ENCODE results near the gene NAA25.
"Not testable (repeated sequence)": the region's sequence is repeated elsewhere in the genome, so short reads cannot be mapped to it uniquely, and the experiment has no call there.

The NAA25 gene

DNA sequence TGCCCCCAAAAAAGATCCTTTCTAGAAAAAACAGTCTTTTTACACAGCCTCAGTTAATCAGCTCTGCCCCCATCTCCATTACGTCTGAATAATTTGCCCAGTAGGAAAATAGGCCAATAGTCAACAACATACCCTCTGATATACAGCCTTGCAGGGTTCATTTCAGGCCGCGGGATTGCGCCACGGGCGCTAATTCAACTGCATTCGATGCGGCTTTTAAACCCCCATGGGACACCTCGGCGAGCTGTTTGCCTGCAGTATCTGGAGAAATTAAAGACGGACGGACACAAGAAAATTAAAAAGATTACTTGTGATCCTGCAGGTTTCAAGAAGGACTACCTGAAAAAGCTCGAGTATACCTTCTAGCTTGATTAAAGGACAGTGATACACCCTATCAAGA, 59.2 kb downstream of the NAA25 start:
- no peak for DNase-seq

DNA sequence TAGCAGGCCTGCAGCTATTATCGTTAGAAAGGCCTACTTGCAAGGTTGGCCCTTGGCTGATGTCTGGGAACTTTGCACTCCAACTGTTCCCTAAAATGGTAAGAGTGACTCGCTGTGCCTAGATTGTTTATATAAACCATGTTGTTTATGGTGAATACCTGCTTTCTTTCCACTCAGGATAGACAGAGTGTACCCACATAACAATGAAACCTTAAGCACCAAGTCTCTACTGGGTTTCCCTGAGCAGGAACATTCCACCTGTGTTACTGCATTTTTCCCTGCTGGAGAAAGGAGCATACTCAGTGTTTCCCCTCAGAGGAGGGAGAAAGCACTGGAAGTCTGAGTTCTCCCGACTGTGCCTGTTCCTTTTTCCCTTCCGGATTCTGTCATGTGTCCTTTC, 62.6 kb downstream of the NAA25 start:
- DNase-seq = no peak

DNA sequence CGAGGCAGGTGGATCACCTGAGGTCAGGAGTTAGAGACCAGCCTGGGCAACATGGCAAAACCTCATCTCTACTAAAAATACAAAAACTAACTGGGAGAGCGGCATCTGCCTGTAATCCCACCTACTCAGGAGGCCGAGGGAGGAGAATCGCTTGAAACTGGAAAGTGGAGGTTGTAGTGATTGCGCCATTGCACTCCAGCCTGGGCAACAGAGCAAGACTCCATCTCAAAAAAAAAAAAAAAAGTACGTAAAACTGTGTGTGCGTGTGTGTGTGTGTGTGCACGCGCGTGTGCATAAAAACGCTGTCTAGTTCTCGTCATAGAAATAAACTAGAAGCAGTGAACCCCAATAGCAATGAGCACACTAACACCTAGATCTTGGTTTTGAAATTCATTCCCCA, 72.0 kb downstream of the NAA25 start:
- DNase-seq = not testable (repeated sequence)

DNA sequence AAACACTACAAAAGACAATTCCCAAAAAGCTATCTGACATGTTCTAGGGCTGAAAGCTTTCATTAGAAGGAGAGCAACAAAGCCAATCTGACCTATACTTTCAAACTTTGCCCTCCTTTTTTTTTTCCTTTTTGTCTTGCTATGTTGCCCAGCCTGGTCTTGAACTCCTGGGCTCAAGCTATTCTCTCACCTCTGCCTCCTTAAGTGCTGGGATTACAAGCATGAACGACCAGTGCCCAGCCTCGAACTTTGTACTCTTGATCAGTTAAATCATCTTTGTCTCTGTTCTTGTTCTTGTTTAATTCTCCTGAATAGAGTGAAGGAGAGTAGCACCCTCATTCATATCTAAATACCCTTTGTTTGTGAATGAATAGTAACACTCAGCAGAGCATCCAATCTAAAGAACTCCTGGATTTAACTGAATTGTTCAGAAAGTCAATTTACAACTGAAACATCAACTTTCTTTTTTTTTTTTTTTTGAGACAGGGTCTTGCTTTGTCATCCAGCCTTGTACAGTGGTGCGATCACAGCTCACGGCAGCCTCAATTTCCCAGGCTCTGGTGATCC, 73.3 kb downstream of the NAA25 start:
- DNase-seq = no peak

DNA sequence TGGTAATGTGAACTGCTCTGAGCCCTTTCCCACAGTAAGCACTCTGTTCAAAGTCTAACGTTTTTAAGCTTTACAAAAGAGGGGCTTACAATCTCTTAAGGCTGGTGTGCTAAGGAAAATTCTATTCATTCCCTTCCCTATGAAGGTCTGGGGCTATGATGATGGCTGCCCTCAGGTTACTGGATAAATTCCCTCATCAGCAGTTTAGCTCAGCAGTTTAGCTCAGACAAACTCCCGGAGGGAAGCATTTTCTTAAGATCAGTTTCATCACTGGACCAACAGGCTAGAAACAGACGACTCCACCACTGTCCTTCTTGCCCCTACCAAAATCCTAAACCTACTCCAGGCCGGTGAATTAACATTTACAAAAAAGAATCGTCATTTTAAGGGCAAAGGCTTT, 76.3 kb downstream of the NAA25 start:
- DNase-seq = no peak

DNA sequence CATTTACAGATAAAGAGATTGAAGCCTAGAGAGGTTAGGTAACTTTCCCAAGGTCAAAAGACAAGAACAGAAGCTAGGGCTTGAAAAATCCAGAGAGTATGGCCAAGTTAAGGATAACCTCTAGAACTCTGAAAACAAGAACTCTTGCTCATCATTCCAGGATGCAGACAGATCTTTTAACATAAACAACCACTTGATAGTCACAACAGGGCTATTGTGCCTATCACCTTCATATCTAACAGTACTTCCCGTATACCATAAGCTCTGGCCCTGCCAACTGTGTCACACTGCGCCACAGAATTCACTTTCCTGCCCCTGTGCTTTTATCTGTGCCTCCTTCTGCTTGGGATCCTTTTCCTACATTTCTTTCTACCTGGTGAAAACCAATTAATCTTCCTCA, 77.1 kb downstream of the NAA25 start:
- no peak for DNase-seq

DNA sequence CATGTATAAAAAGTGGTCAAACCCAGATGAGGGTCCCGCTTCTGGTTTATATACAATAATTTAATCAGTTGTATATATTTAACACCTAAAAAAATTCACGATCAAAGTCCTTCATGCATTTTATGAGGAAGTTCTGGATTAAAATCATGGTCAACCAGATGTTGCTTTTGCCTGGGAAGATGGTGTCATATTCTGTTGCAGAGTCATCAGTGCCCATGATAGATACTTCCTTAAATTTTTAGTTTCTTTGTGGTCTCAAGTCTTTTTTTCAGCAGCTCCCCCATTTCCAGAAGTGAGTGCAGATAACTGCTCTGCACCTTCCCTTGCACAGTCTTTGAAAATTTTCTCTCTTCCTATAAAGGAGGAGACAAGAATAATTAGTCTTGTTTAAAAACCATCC, 79.3 kb downstream of the NAA25 start:
- DNase-seq = no peak

DNA sequence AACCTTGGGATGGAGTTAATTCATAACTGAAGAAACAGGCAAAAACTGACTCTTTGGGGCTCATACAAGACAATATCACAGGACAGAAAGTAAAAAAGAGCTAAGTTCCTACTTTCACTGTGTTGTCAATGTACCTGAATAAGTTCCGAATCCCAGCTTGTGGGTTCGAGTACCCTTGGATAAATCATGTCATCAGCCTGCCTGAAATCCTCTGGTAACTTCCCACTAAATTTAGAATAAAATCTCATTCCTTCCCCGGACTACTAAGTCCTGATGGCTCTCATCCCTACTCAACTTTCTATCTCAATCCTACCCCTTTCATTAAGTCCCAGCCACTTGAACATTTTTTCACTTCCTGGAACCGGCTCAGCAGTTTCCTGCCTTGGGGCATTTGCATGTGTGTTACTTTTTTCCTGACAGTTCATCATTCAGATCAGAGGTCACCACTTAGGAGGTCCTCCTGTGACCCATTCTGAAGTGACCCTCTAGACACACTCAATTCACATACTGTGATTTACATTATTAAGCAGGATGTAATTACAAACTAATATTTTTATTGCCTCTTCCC, 82.7 kb downstream of the NAA25 start:
- DNase-seq = peak; percentile 43

DNA sequence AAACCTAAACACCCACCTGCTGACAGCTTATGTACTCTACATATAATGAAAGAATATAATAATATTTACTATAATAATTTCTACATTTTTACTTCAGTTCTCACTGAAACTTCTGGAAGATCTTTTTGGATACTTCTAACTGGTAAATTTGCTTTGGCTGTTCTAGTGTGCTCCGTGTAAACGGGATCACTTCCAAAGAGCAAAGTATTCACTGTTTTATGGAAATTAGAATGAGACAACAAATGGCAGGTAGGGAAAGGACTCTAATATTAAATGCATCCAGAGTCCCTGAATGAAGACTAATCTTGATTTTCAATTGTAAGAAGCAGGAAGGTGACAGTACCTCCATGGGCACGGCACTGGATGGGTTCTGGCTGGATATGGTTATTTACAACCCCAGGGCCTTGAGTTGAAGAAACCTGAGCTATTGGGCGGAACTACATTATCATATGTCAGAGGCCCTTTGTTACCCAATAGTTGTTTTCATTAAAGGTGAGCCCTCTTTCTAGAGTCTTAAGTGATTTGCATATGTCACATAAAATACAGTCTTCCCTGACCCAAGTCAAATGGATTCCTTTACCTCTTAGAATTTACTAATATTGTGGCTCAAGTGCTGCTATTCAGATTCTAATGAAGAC, 84.7 kb downstream of the NAA25 start:
- no peak for DNase-seq

DNA sequence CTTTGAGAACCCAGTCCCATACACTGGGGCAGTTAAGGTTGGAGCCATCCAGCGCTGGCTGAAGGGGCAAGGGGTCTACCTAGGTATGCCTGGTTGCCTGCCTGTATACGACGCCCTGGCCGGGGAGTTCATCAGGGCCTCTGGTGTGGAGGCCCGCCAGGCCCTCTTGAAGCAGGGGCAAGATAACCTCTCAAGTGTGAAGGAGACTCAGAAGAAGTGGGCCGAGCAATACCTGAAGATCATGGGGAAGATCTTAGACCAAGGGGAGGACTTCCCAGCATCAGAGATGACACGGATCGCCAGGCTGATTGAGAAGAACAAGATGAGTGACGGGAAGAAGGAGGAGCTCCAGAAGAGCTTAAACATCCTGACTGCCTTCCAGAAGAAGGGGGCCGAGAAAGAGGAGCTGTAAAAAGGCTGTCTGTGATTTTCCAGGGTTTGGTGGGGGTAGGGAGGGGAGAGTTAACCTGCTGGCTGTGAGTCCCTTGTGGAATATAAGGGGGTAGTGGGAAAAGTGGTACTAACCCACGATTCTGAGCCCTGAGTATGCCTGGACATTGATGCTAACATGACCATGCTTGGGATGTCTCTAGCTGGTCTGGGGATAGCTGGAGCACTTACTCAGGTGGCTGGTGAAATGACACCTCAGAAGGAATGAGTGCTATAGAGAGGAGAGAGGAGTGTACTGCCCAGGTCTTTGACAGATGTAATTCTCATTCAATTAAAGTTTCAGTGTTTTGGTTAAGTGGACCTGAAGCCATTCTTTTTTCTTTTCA, 86.2 kb downstream of the NAA25 start:
- no peak for DNase-seq

DNA sequence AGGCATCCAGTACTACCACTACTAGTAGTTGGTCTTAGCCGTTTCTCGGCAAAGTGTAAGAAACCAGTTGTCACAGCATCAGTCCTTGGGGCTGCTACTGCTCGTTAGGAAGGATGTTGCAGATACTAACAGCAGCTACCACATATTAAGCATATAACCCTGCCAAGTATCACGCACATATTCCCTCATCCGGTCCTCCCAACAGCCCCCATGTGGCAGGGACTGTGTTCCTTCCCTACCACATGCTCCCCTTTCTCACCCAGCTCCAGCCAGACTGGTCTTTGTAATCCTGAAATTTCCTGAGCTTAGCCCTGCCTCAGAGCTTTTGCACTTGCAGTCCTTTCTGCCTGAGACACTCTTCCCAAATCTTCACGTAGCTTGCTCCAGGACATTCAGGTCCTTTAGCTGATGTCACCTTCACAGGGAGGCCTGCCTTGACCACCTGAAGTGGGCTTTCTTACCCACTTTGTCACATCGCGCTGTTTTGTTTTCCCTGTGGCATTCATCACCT, 87.6 kb downstream of the NAA25 start:
- DNase-seq = no peak

DNA sequence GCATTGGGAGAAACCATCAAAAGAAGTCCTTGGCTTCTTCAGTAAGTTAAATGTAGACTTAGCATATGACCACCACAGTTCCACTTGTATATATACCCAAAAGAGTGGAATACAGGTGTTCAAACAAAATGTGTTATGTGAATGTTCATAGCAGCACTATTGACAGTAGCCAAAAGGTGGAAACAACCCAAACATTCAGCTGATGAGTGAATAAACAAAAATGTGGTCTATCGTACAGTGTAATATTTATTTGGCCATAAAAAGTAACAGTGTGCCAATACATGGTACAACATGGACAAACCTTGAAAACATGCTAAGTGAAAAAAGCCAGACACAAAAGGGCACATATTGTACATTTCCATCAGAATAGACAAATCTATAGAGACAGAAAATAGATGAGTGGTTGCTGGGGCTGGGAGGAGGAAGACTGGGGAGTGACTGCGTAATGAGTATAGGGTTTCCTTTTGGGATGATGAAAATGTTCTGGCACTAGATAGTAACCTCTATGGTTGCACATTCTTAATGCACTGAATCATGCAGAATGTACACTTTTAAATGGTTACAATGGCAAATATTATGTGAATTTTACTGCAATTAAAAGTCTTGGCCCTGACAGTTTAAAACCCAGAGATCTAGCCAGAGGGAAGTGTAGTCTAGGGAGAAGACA, 89.9 kb downstream of the NAA25 start:
- DNase-seq = peak; percentile 85

DNA sequence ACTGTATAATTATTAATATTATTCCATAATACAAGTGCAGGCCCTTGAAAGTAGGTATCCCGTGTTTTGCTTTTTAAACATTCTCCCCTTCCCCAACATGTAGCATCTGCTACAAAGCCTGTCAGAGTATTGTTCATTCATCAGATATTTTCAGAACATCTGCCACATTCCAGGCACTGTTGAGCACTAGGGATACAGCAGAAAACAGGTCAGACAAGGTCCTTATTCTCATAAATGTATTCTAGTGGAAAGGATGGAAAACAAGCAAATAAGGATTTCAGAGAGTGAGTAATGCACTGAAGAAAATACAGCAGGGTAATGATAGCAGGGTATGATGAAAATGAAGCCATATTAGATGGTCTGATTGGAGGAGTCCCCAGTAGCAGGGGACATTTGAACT, 91.5 kb downstream of the NAA25 start:
- DNase-seq = no peak

DNA sequence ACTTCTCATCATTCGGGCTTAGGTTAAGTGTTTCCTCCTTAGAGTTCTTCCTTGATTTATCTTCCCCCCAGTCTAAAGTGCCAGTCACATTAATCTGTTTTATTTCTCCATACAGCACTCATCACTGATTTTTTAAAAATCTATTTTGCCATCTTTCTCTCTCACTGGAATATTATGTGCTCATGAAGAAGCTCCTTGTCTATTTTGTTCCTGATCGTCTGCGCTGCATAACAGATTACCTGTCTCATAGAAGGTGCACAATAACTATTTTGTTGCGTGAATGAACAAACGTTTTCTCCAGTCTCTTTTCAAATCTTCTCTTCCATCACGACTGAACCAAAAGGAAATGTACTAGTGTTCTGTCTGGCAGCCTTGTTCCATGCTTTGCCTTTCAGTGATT, 92.6 kb downstream of the NAA25 start:
- DNase-seq = no peak

DNA sequence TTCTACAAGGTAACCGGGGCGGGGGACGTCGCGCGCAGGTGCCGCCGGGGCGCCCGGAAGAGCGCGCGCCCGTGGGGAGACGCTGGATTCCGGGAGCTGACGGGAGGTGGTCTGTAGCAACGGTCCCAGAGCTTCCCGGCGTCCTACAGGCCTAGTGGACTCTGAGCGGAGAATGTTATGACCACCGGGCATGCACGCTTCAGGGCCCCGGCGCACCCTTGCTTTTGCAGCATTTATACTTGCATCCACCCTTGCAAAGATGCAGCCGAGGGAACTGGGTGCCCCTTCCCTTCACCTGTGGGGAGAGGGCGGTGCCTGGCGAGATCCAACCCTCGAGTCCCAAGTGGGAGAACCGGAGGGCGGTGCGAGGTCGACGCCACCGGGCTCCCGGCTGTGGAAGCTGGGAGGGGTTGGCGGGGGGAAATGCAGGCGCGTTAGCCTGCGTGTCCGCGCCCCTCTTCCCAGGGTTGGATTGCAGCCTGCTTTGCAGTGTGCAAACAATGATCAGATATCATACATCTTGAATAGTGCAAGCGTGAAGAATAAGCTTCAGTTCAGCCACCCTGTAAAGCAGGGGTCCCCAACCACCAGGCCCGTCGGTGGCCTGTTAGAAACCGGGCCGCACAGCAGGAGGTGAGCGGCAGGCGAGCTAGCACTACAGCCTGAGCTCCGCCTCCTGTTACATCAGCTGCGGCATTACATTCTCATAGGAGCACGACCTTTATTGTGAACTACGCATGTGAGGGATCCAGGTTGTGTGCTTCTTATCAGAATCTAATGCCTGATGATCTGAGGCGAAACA, 94.8 kb downstream of the NAA25 start:
- DNase-seq = peak; percentile 75

DNA sequence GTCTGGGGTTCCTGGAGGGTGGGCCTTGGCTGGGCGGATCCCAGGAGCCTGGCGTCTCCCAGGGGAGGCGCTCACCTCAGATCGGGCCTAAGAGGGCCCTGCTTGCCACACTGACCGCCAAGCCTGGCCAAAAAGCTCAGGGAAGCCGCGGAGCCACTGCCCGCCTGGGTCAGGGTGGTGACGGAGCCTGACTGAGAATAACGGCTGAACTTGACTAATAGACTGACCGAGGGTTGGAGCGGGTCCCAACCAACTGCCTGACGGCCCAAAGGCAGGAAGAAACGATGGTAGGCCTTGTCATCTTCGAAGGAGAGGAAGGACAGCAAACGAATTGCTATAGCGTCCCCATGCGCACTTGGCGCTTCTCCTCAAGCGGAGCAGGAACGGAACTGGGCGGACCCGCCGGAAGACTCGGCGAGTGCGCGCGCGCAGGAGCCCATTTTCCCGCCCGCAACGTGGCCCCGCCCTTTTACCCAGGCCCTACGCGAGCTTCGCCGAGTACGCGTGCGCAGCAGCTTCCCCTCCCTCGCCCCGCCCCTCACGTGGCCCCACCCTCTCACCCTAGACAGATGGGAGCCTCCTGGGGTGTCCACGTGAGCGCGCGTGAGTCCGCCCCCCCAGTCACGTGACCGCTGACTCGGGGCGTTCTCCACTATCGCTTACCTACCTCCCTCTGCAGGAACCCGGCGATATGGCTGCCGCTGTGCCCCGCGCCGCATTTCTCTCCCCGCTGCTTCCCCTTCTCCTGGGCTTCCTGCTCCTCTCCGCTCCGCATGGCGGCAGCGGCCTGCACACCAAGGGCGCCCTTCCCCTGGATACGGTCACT, 95.6 kb downstream of the NAA25 start, which contains the start of the genes ERP29 and TMEM116:
TSS of gene ERP29 (plus strand) at position 652 of the 826 bp plus-strand sequence. CDS start at position 692, 40 bp downstream.
TSS of gene TMEM116 (minus strand) at position 391 of the 826 bp plus-strand sequence. CDS start 7,895 bp downstream, outside the sequence.
- peak; percentile 99 for DNase-seq

DNA sequence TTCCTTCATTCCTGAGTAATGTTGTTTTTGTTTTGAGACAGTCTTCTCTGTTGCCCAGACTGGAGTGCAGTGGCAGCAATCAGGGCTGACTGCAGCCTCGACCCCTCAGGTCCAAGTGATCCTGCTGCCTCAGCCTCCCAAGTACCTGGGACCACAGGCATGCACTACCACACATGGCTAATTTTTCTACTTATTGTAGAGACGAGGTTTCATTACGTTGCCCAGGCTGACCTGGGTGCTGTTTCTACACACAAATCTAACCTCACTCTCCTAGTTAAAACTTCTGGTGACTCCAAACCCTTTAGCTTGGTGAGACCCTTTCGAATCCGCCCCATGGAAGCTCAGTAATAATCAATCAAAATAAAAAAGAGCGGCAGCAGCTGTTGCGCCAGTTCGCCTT, 96.9 kb downstream of the NAA25 start:
- no peak for DNase-seq

DNA sequence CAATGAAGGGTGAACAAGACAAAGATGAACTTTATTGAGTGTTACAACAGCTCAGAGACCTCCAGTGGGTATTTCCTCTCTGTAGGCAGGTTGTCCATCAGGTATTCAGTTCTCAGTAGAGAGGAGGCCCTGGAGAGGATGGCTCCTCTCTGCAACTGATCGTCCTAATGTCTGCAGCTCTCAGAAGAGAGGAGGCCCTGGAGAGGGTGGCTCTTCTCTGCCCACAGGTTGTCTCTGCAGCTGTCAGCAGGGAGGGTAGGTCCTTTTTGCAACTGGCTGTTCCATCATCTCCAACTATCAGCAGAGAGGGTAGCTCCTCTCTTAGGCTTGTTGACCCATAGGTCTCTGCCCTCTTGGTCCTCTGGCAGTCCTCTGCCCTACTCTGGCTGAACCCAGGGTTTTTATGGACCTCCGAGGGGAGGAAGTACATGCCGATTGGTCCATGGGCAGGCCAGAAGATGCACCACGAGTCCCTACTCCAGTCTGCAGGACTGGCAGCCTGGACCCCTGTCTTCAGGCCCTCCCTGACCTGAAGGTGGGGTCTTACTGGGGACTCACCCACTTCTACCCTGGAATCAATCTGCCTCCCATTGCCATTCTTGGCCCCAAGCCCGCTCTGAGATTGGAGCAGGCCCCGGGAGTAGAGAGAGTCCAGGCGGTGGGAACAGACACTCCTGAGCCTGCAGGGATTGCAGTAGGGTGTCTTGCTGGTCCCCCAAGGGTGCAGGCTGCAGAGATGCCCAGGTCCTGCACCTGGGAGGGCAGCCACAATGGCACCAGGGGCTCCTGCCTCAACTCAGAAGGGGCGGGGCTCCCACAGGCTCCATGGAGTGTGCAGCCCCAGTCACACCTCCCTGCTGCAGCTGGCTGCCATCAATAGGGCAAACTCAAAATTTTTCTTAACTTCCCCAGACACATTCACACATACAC, 97.9 kb downstream of the NAA25 start:
- no peak for DNase-seq

DNA sequence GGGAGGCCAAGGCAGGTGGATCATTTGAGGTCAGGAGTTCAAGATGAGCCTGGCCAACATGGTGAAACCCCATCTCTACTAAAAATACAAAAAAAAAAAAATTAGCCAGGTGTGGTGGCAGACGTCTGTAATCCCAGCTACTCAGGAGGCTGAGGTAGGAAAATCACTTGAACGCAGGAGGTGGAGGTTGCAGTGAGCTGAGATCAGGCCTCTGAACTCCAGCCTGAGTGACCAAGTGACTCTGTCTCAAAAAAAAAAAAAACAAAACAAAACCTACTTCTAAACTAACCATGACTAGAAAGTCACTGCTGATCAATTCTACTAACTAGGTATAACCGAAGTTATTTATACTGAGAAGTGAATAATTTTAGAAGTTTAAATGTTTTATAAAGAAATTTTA, 99.0 kb downstream of the NAA25 start:
- DNase-seq = not testable (repeated sequence)

DNA sequence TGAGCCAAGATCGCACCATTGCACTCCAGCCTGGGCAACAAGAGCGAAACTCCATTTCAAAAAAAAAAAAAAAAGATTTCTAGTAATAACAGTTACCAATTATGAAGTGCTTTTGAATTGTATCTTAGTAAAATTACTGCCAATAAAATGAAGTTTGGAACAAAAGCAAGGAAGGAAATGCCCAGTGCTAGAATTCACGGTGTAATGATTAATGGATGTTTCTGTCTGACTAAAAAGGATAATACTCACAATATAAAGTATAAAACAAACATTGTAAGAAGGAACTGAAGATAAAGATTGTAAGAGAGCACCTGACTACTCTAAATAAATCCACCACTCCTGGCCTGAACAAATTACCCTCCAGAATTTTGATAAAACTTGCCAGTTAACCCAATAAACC, 99.7 kb downstream of the NAA25 start:
- DNase-seq = no peak
